BE2C (cell line): ENCODE measurements around the gene AKAP6.
"Not testable (repeated sequence)": the region's sequence is repeated elsewhere in the genome, so short reads cannot be mapped to it uniquely, and the experiment has no call there.

Experiments used
- DNase-seq: peaks from one replicate; pipeline ENCODE4 v3.0.0-alpha.2; 2020
- H3K27me3 ChIP-seq: fragments of 250-450 bp; sonication (Bioruptor Pico); 2 replicates; pipeline ENCODE4 v1.5.1; 2020; ENCODE audit warnings: mild to moderate bottlenecking
- H3K36me3 ChIP-seq: fragments of 250-450 bp; sonication (Bioruptor Pico); 2 replicates; pipeline ENCODE4 v1.5.1; 2020; ENCODE audit warnings: mild to moderate bottlenecking
- H3K4me1 ChIP-seq: fragments of 250-450 bp; sonication (Bioruptor Pico); 2 replicates; pipeline ENCODE4 v1.5.1; 2020
- H3K4me3 ChIP-seq: 2 replicates; pipeline ENCODE4 v1.5.1; 2011; ENCODE audit warnings: low read depth, low read length
- H3K9me3 ChIP-seq: fragments of 250-450 bp; sonication (Bioruptor Pico); 2 replicates; pipeline ENCODE4 v1.5.1; 2020
- CTCF ChIP-seq: IDR thresholded peaks from 2 replicates; pipeline ENCODE4 v1.5.1; 2012; ENCODE audit warnings: mild to moderate bottlenecking, low read depth, low read length

AKAP6 gene

DNA sequence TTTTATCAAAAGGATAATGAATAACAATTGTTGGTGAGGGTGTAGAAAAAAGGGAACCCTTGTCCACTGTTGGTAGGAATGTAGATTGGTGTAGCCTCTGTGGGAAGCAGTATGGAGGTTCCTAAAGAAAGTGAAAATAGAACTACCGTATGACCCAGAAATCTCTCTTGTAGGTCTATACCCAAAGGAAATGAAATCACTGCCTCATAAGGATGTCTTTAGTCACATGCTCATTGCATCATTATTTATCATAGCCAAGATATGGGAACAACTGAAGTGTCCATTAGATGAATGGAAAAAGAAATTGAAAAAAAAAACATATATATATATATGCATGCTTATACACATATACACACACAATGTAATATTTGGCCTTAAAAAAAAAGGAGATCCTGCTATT lies 450.7 kb downstream of the AKAP6 start:
- TF ChIP-seq CTCF: no peak

DNA sequence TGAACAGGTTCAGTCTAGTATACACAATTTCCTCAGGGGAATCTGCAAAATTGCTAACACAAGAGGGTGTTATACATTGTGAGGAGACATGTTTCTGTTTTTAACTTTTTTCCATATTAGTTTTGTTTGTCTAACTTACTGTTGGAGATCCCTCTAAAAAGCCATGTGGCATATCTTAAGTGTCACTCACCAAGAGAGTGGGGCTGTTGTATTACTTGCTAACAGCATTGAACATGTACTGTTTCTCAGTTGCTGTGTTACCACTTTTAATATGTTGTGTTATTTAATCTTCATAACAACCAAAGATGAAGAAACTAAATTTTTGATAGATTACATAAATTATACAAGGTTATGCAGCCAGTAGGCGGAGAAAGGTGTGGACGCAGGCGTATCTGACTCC lies 455.3 kb downstream of the AKAP6 start:
- no peaks in the 10 kb centered on the region for H3K36me3 ChIP-seq
- TF ChIP-seq CTCF: no peak

More for the DNA sequence above, 450.7 kb downstream of the AKAP6 start:
- Histone ChIP-seq H3K27me3 (no peaks in the 10 kb centered on the region), H3K4me3 (no peak overlapping the region), H3K9me3 (no peaks in the 10 kb centered on the region), H3K36me3 (no peaks in the 10 kb centered on the region), H3K4me1 (no peaks in the 10 kb centered on the region)
- no peak for DNase-seq

GRCh38 chr14:32785585-32785984 lies 456.5 kb downstream of the AKAP6 start:
- no peak for TF ChIP-seq CTCF
- Histone ChIP-seq H3K4me3 (no peak overlapping the region), H3K9me3 (no peaks in the 10 kb centered on the region), H3K27me3 (no peaks in the 10 kb centered on the region), H3K36me3 (no peaks in the 10 kb centered on the region), H3K4me1 (no peaks in the 10 kb centered on the region)
- no peak for DNase-seq

More for the DNA sequence above, 455.3 kb downstream of the AKAP6 start:
- Histone ChIP-seq H3K4me3 (no peak overlapping the region), H3K4me1 (no peaks in the 10 kb centered on the region), H3K27me3 (no peaks in the 10 kb centered on the region), H3K9me3 (no peaks in the 10 kb centered on the region)
- no peak for DNase-seq

GRCh38 chr14:32786886-32787285 lies 457.8 kb downstream of the AKAP6 start:
- Histone ChIP-seq H3K4me3 (no peak overlapping the region), H3K4me1 (no peaks in the 10 kb centered on the region), H3K27me3 (no peaks in the 10 kb centered on the region), H3K36me3 (no peaks in the 10 kb centered on the region), H3K9me3 (no peaks in the 10 kb centered on the region)
- TF ChIP-seq CTCF: no peak
- DNase-seq: no peak

- H3K4me3 ChIP-seq, H3K4me1 ChIP-seq, H3K27me3 ChIP-seq, H3K9me3 ChIP-seq, H3K36me3 ChIP-seq, DNase-seq: not testable (repeated sequence)
Observed at GRCh38 chr14:32793033-32793432, 463.9 kb downstream of the AKAP6 start.

- H3K9me3 ChIP-seq: no peaks in the 10 kb centered on the region
- no peak overlapping the region for H3K4me3 ChIP-seq
- H3K4me1 ChIP-seq: no peaks in the 10 kb centered on the region
- no peak for TF ChIP-seq CTCF
- DNase-seq: no peak
- no peaks in the 10 kb centered on the region for H3K27me3 ChIP-seq
- no peaks in the 10 kb centered on the region for H3K36me3 ChIP-seq
Observed at GRCh38 chr14:32800320-32800719, 471.2 kb downstream of the AKAP6 start.

DNA sequence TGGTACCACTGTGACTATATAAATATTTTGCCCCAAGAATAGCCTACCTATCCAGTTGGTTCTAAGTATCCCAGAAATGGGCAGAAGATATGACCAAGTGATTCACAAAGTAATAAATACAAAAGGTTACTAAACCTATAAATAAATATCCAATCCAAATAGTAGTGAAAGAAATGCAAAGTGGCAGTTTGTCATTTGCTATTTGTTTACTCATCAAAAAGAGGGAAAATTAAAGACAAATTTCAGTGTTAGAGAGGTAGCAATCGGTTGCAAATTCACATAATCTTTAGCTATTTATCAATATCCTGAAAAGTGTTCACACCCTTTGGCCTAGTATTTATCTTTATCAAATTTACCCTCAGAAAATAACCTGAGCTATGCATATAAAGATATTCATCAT lies 473.2 kb downstream of the AKAP6 start:
- Histone ChIP-seq H3K9me3 (no peaks in the 10 kb centered on the region), H3K36me3 (no peaks in the 10 kb centered on the region), H3K27me3 (no peaks in the 10 kb centered on the region), H3K4me3 (no peak overlapping the region), H3K4me1 (no peaks in the 10 kb centered on the region)
- no peak for DNase-seq
- no peak for TF ChIP-seq CTCF
